ENCODE results near the gene CISH.

The CISH gene

GRCh38 chr3:50650018-50650417, 38.4 kb upstream of the CISH start:
- DNase-seq (ENCODE audit: low read depth) = no peak
- TF ChIP-seq, protein P1, sequence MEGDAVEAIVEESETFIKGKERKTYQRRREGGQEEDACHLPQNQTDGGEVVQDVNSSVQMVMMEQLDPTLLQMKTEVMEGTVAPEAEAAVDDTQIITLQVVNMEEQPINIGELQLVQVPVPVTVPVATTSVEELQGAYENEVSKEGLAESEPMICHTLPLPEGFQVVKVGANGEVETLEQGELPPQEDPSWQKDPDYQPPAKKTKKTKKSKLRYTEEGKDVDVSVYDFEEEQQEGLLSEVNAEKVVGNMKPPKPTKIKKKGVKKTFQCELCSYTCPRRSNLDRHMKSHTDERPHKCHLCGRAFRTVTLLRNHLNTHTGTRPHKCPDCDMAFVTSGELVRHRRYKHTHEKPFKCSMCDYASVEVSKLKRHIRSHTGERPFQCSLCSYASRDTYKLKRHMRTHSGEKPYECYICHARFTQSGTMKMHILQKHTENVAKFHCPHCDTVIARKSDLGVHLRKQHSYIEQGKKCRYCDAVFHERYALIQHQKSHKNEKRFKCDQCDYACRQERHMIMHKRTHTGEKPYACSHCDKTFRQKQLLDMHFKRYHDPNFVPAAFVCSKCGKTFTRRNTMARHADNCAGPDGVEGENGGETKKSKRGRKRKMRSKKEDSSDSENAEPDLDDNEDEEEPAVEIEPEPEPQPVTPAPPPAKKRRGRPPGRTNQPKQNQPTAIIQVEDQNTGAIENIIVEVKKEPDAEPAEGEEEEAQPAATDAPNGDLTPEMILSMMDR (IDR thresholded peaks at IDR 0.05; ENCODE audit: low read length, missing control alignments) = no peak

GRCh38 chr3:50649451-50649931, 37.9 kb upstream of the CISH start:
- DNase-seq (ENCODE audit: low read depth) = no peak
- H3K4me3 ChIP-seq (replicated peaks; ENCODE audit: low read depth, low read length) = no peak overlapping the region
- TF ChIP-seq, protein P1 (IDR thresholded peaks at IDR 0.05; ENCODE audit: low read length, missing control alignments) = no peak

More at GRCh38 chr3:50650018-50650417, 38.4 kb upstream of the CISH start:
- H3K4me3 ChIP-seq (replicated peaks; ENCODE audit: low read depth, low read length) = no peak overlapping the region

DNA sequence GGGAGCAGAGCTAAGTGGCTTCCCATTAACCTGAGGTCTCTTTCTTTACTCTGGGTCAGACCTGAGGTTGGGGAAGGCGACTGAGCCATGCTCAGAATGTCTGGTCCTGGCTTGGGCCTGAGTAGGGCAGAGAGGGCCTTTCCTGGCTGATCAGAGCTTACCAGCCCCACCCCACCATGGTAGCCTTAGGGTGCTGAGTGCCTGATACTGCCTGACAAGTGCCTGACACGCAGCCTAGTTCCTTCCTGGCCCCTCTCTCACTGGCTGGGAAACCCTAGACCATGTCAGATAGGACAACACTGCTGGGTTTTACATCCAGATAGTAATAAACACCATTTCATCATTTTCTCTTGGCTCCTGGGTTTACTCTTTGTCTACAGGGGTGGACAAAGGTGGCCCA, 37.4 kb upstream of the CISH start:
- TF ChIP-seq, protein P1 (IDR thresholded peaks at IDR 0.05; ENCODE audit: low read length, missing control alignments) = no peak
- H3K4me3 ChIP-seq (replicated peaks; ENCODE audit: low read depth, low read length) = no peak overlapping the region
- DNase-seq (ENCODE audit: low read depth) = no peak

DNA sequence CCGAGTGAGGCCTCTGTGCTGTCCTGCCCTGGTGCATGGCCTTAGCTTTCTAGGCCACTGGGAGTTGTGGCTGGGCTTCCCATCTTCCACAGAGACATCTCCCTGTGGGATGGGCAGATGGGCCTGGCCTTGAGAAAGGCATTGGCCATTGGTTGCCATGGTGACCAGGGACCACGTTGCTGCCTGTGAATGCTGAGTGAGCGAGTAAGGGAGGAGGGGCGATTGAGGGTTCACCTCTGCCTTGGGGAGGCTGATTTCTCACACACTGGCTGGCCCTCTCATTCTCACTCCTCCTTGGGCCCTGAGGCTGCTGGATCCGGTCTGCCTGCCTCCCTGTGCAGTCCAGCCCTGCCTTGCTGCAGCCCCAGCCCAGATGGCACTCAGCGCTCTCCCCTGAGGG, 36.7 kb upstream of the CISH start:
- TF ChIP-seq, protein P1 (IDR thresholded peaks at IDR 0.05; ENCODE audit: low read length, missing control alignments) = no peak
- no peak for DNase-seq (ENCODE audit: low read depth)
- no peak overlapping the region for H3K4me3 ChIP-seq (replicated peaks; ENCODE audit: low read depth, low read length)

- DNase-seq (ENCODE audit: low read depth) = no peak
- TF ChIP-seq, protein P1 (IDR thresholded peaks at IDR 0.05; ENCODE audit: low read length, missing control alignments) = no peak
- H3K4me3 ChIP-seq (replicated peaks; ENCODE audit: low read depth, low read length) = no peak overlapping the region
These were observed 33.8 kb upstream of the CISH start for GRCh38 chr3:50645378-50645777.

GRCh38 chr3:50644561-50644960, 33.0 kb upstream of the CISH start:
- no peak overlapping the region for H3K4me3 ChIP-seq (replicated peaks; ENCODE audit: low read depth, low read length)
- TF ChIP-seq, protein P1 (IDR thresholded peaks at IDR 0.05; ENCODE audit: low read length, missing control alignments) = no peak
- DNase-seq (ENCODE audit: low read depth) = no peak

- no peak overlapping the region for H3K4me3 ChIP-seq (replicated peaks; ENCODE audit: low read depth, low read length)
- DNase-seq (ENCODE audit: low read depth) = no peak
- TF ChIP-seq, protein P1 (IDR thresholded peaks at IDR 0.05; ENCODE audit: low read length, missing control alignments) = no peak
These were observed 30.8 kb upstream of the CISH start for GRCh38 chr3:50642382-50642781.
